ENCODE data around the gene ACTG1.

ACTG1 gene

GRCh38 chr17:81486199-81486810 is 26.3 kb downstream of the ACTG1 start:
- TF ChIP-seq L3MBTL2 (conservative IDR thresholded peaks at IDR 0.05) = no peak
- no peak for TF ChIP-seq BHLHE40 (IDR thresholded peaks at IDR 0.05; ENCODE audit: borderline replicate concordance)
- no peak for TF ChIP-seq FOXA1 (IDR thresholded peaks at IDR 0.05)
- TF ChIP-seq HDGF (IDR thresholded peaks at IDR 0.05; ENCODE audit: borderline replicate concordance) = no peak
- no peak for TF ChIP-seq FOXM1 (IDR thresholded peaks at IDR 0.05; ENCODE audit: borderline replicate concordance)
- TF ChIP-seq SP1 (IDR thresholded peaks at IDR 0.05) = no peak
- no peak for TF ChIP-seq CTBP1 (IDR thresholded peaks at IDR 0.05; ENCODE audit: borderline replicate concordance)
- no peak for TF ChIP-seq SUZ12 (IDR thresholded peaks at IDR 0.05)
- no peak for TF ChIP-seq LEF1 (IDR thresholded peaks at IDR 0.05; ENCODE audit: borderline replicate concordance)
- TF ChIP-seq NFRKB (IDR thresholded peaks at IDR 0.05) = no peak
- TF ChIP-seq PKNOX1 (IDR thresholded peaks at IDR 0.05) = no peak
- TF ChIP-seq FOXK2 (IDR thresholded peaks at IDR 0.05) = no peak
- TF ChIP-seq ELF4 (IDR thresholded peaks at IDR 0.05) = no peak
- TF ChIP-seq TARDBP (IDR thresholded peaks at IDR 0.05) = no peak
- no peak for TF ChIP-seq ZNF384 (IDR thresholded peaks at IDR 0.05)
- no peak for TF ChIP-seq ARNT (IDR thresholded peaks at IDR 0.05)
- POLR2A ChIA-PET = interaction anchor here (0.6 to 1.5 kb wide), 4 partner anchors 22 to 93 kb away, joined by 3 to 4 read pairs (median 3); partner anchors contain the start of gene BAHCC1
- CTCF ChIA-PET = no interaction called here
- DNase-seq (ENCODE audit: extremely low spot score) = no peak

GRCh38 chr17:81484195-81484979 is 28.2 kb downstream of the ACTG1 start:
- peak; percentile 91 for DNase-seq (ENCODE audit: extremely low spot score)
- peak; percentile 90 for TF ChIP-seq LEF1 (IDR thresholded peaks at IDR 0.05; ENCODE audit: borderline replicate concordance)
- TF ChIP-seq ARNT (IDR thresholded peaks at IDR 0.05) = peak; percentile 72
- 0 out of 2 replicates have a peak, but pooled peaks have one; percentile 25 for TF ChIP-seq FOXM1 (IDR thresholded peaks at IDR 0.05; ENCODE audit: borderline replicate concordance)
- no peak for TF ChIP-seq SUZ12 (IDR thresholded peaks at IDR 0.05)
- no peak for TF ChIP-seq PKNOX1 (IDR thresholded peaks at IDR 0.05)
- peak; percentile 88 for TF ChIP-seq L3MBTL2 (conservative IDR thresholded peaks at IDR 0.05)
- TF ChIP-seq FOXK2 (IDR thresholded peaks at IDR 0.05) = no peak
- ChIA-PET POLR2A (interaction anchor here (0.6 to 1.9 kb wide), 23 partner anchors 23 to 245 kb away, joined by 3 to 18 read pairs (median 4); partner anchors contain the start of genes ACTG1, BAHCC1, NDUFAF8 and SLC38A10), CTCF (interaction anchor here (0.6 to 1.5 kb wide), 28 partner anchors 9 to 389 kb away, joined by 3 to 22 read pairs (median 4); partner anchors contain the start of gene BAHCC1)

- ChIA-PET CTCF (interaction anchor here (1.1 to 1.3 kb wide), 3 partner anchors 118 to 229 kb away, joined by 5 to 18 read pairs (median 7); no protein-coding TSS in a partner anchor), POLR2A (interaction anchor here (1.1 to 1.9 kb wide), 3 partner anchors 52 to 192 kb away, joined by 3 to 18 read pairs (median 9); partner anchors contain the start of gene BAHCC1)
- TF ChIP-seq FOXA1 (IDR thresholded peaks at IDR 0.05) (no peak), ZNF384 (IDR thresholded peaks at IDR 0.05) (no peak), HDGF (IDR thresholded peaks at IDR 0.05; ENCODE audit: borderline replicate concordance) (peak; percentile 39; the same call in 1 of the 2 replicates), ELF4 (IDR thresholded peaks at IDR 0.05) (no peak), FOXM1 (IDR thresholded peaks at IDR 0.05; ENCODE audit: borderline replicate concordance) (no peak), L3MBTL2 (conservative IDR thresholded peaks at IDR 0.05) (no peak)
- DNase-seq (ENCODE audit: extremely low spot score) = no peak
Observed at GRCh38 chr17:81483862-81484194, 28.8 kb downstream of the ACTG1 start.

GRCh38 chr17:81483085-81483861 is 29.3 kb downstream of the ACTG1 start:
- no peak for DNase-seq (ENCODE audit: extremely low spot score)
- ChIA-PET CTCF (no interaction called here), POLR2A (interaction anchor here (1.9 kb wide), 1 partner anchor 89 kb away, joined by 18 read pairs; the partner anchor contains the start of gene BAHCC1)
- no peak for TF ChIP-seq FOXM1 (IDR thresholded peaks at IDR 0.05; ENCODE audit: borderline replicate concordance)
- no peak for TF ChIP-seq ARNT (IDR thresholded peaks at IDR 0.05)
- TF ChIP-seq BHLHE40 (IDR thresholded peaks at IDR 0.05; ENCODE audit: borderline replicate concordance) = no peak
- TF ChIP-seq FOXK2 (IDR thresholded peaks at IDR 0.05) = no peak
- TF ChIP-seq L3MBTL2 (conservative IDR thresholded peaks at IDR 0.05) = no peak
- no peak for TF ChIP-seq HDGF (IDR thresholded peaks at IDR 0.05; ENCODE audit: borderline replicate concordance)
- TF ChIP-seq TARDBP (IDR thresholded peaks at IDR 0.05) = no peak
- TF ChIP-seq ELF4 (IDR thresholded peaks at IDR 0.05) = no peak
- TF ChIP-seq LEF1 (IDR thresholded peaks at IDR 0.05; ENCODE audit: borderline replicate concordance) = no peak
- no peak for TF ChIP-seq FOXA1 (IDR thresholded peaks at IDR 0.05)
- no peak for TF ChIP-seq NFRKB (IDR thresholded peaks at IDR 0.05)
- no peak for TF ChIP-seq CTBP1 (IDR thresholded peaks at IDR 0.05; ENCODE audit: borderline replicate concordance)
- no peak for TF ChIP-seq SP1 (IDR thresholded peaks at IDR 0.05)
- no peak for TF ChIP-seq ZNF384 (IDR thresholded peaks at IDR 0.05)
- no peak for TF ChIP-seq PKNOX1 (IDR thresholded peaks at IDR 0.05)
- no peak for TF ChIP-seq SUZ12 (IDR thresholded peaks at IDR 0.05)

- DNase-seq (ENCODE audit: extremely low spot score) = no peak
- TF ChIP-seq CTBP1 (IDR thresholded peaks at IDR 0.05; ENCODE audit: borderline replicate concordance) = no peak
- TF ChIP-seq LEF1 (IDR thresholded peaks at IDR 0.05; ENCODE audit: borderline replicate concordance) = no peak
- no peak for TF ChIP-seq HDGF (IDR thresholded peaks at IDR 0.05; ENCODE audit: borderline replicate concordance)
- no peak for TF ChIP-seq FOXM1 (IDR thresholded peaks at IDR 0.05; ENCODE audit: borderline replicate concordance)
- TF ChIP-seq FOXK2 (IDR thresholded peaks at IDR 0.05) = no peak
- no peak for TF ChIP-seq PKNOX1 (IDR thresholded peaks at IDR 0.05)
- no peak for TF ChIP-seq ELF4 (IDR thresholded peaks at IDR 0.05)
- no peak for TF ChIP-seq TARDBP (IDR thresholded peaks at IDR 0.05)
- TF ChIP-seq L3MBTL2 (conservative IDR thresholded peaks at IDR 0.05) = no peak
- TF ChIP-seq FOXA1 (IDR thresholded peaks at IDR 0.05) = no peak
- no peak for TF ChIP-seq SP1 (IDR thresholded peaks at IDR 0.05)
- no peak for TF ChIP-seq BHLHE40 (IDR thresholded peaks at IDR 0.05; ENCODE audit: borderline replicate concordance)
- no peak for TF ChIP-seq ZNF384 (IDR thresholded peaks at IDR 0.05)
- TF ChIP-seq SUZ12 (IDR thresholded peaks at IDR 0.05) = no peak
- no peak for TF ChIP-seq ARNT (IDR thresholded peaks at IDR 0.05)
- no peak for TF ChIP-seq NFRKB (IDR thresholded peaks at IDR 0.05)
- ChIA-PET CTCF (no interaction called here), POLR2A (no interaction called here)
Observed at GRCh38 chr17:81482673-81483072, 29.9 kb downstream of the ACTG1 start.

Measured in HEK293T (cell line).